ENCODE measurements around the gene CD247. TPM values are rescaled to one million over a fixed set of nuclear protein-coding genes. Genes with fewer than 3 reads are reported as not detected.
A peak's percentile ranks its signal among the peaks of the same experiment; 100 is the strongest.

The CD247 gene
- total and polyA plus RNA-seq, 2 of the 13 experiments (the other 11 are each of a cell fraction or from before 2014, with no cell fraction given) = 0.20 TPM; not detected in 1

DNA sequence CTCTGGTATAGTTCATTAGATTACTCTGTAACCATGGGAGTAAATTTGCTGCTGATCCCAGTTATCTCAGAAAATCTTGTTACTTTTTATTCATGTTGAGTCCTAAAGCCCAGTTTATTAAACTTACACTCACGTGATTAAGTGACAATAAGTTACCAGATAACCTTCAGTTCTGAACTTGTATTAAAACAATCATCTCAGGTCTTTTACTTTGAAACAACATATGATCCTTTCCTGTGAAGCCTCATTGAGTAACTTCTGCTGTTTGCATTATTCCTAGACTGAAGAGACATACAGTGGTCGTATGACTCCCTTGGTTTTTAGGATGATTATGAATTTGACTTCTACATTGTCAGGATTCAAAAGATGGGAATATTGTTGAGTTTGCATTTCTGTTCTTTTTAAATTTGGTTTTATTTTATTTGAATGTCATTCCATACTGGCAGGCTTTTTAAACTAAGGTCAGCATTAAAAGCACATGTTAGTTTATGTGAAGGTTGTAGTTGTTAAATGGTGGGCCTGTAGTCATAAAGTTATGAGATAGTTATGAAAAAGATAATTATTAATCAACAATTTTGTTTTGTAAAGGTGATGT, 117.9 kb downstream of the CD247 start:
- CTCF ChIA-PET (ENCODE audit: low intra/inter-chr PET ratio, low total read pairs) = interaction anchor here (1.6 to 2.7 kb wide), 4 partner anchors 41 to 156 kb away, joined by 7 to 15 read pairs (median 10); no protein-coding TSS in a partner anchor

DNA sequence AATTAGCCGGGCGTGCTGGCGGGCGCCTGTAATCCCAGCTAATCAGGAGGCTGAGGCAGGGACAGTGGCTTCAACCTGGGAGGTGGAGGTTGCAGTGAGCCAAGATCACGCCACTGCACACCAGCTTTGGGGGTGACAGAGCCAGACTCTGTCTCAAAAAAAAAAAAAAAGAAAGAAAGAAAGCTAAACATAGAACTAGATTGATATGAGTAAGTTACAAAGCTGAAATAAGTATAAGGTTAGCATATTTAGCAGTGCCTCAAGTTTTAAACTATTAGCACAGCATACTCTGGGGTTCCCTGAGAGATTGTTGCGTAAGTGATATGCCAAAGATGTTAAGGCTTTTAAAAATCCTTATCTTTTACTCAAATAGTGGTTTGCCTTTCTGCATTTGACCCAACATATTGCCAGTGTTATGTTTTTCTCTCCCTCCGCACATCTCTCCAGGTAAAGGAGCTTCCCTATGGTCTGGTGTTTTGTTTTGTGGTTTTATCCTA, 126.1 kb downstream of the CD247 start:
- intact Hi-C loops (cut with micrococcal nuclease; ENCODE audit: unreplicated experiment) (no loop called here), in situ Hi-C loops (cut with HindIII; ENCODE audit: extremely low pct_ligation_motif_present, low pct_unique_long_range_greater_than_20kb) (no loop called here)
- FAIRE-seq (no peak), DNase-seq (ENCODE audit: low spot score) (no peak), ATAC-seq (no peak)
- POLR2A ChIA-PET = no interaction called here
- no TSS peak for BruUV-seq (replicated peaks)
- Histone ChIP-seq H3K9ac (ENCODE audit: insufficient read depth, low read depth, low read length) (no peak overlapping the region), H4K20me1 (ENCODE audit: insufficient read depth, low read length) (no peaks in the 10 kb centered on the region), H3K36me3 (replicated peaks in 1 of 2; ENCODE audit: control insufficient read depth in 1 of 2, insufficient read depth in 2 of 2, low read length in 2 of 2) (peaks cover 5 to 11% of the 10 kb centered on the region in 2 experiments; a peak in 4 of 5 replicates), H2AFZ (ENCODE audit: low read length) (no peak overlapping the region), H3K27ac (ENCODE audit: extremely low read length, insufficient read depth, low read length) (no peak overlapping the region), H3K4me2 (ENCODE audit: low read depth, low read length) (no peak overlapping the region), H3K79me2 (ENCODE audit: insufficient read depth, low read length) (no peaks in the 10 kb centered on the region), H3K27me3 (ENCODE audit: control insufficient read depth in 1 of 2, insufficient read depth in 2 of 2, low read length in 2 of 2) (no peaks in the 10 kb centered on the region), H3K4me3 (replicated peaks in 1 of 3; ENCODE audit: insufficient read depth in 1 of 3, low read depth in 2 of 3, low read length in 3 of 3) (no peak overlapping the region), H3K4me1 (ENCODE audit: insufficient read depth, low read length) (0 out of 2 replicates have a peak, but pooled peaks cover 2% of the 10 kb centered on the region), H3K9me3 (ENCODE audit: low read length) (no peaks in the 10 kb centered on the region)
- over 99% methylated on average over 7 of the region's 7 CpGs for WGBS (ENCODE audit: low lambda C conversion rate)
- TF ChIP-seq ZNF510 (CRISPR knock-in tag; IDR thresholded peaks at IDR 0.05; ENCODE audit: low read depth) (no peak), CEBPB (IDR thresholded peaks at IDR 0.05; ENCODE audit: borderline replicate concordance, low read depth, low read length) (peak; percentile 49; the same call in 1 of the 2 replicates), SOX13 (IDR thresholded peaks at IDR 0.05) (no peak), SOX13 (CRISPR knock-in tag; conservative IDR thresholded peaks at IDR 0.05 in 1 of 2, IDR thresholded peaks at IDR 0.05 in 1 of 2) (no peak), PLRG1 (conservative IDR thresholded peaks at IDR 0.05) (no peak), ZNF619 (CRISPR knock-in tag; IDR thresholded peaks at IDR 0.05) (no peak), ZNF138 (CRISPR knock-in tag; IDR thresholded peaks at IDR 0.05; ENCODE audit: low read depth) (no peak), PITX1 (CRISPR knock-in tag; IDR thresholded peaks at IDR 0.05) (no peak)
- CTCF ChIA-PET (ENCODE audit: low intra/inter-chr PET ratio, low total read pairs) = no interaction called here

More for the DNA sequence above, 117.9 kb downstream of the CD247 start:
- POLR2A ChIA-PET = no interaction called here
- Histone ChIP-seq H3K4me1 (ENCODE audit: insufficient read depth, low read length) (no peaks in the 10 kb centered on the region), H3K79me2 (ENCODE audit: insufficient read depth, low read length) (no peaks in the 10 kb centered on the region), H3K4me2 (ENCODE audit: low read depth, low read length) (no peak overlapping the region), H3K4me3 (replicated peaks in 1 of 3; ENCODE audit: insufficient read depth in 1 of 3, low read depth in 2 of 3, low read length in 3 of 3) (no peak overlapping the region), H2AFZ (ENCODE audit: low read length) (no peak overlapping the region), H3K9ac (ENCODE audit: insufficient read depth, low read depth, low read length) (no peak overlapping the region), H3K27me3 (ENCODE audit: control insufficient read depth in 1 of 2, insufficient read depth in 2 of 2, low read length in 2 of 2) (no peaks in the 10 kb centered on the region; a peak in 1 of 5 replicates), H3K36me3 (replicated peaks in 1 of 2; ENCODE audit: control insufficient read depth in 1 of 2, insufficient read depth in 2 of 2, low read length in 2 of 2) (peaks cover 5 to 28% of the 10 kb centered on the region in 2 experiments), H3K27ac (ENCODE audit: extremely low read length, insufficient read depth, low read length) (no peak overlapping the region), H4K20me1 (ENCODE audit: insufficient read depth, low read length) (no peaks in the 10 kb centered on the region), H3K9me3 (ENCODE audit: low read length) (no peaks in the 10 kb centered on the region)
- in situ Hi-C loops (cut with HindIII; ENCODE audit: extremely low pct_ligation_motif_present, low pct_unique_long_range_greater_than_20kb) (loop anchor here (5.0 kb wide), 1 partner anchor 133 kb away; no protein-coding TSS in a partner anchor), intact Hi-C loops (cut with micrococcal nuclease; ENCODE audit: unreplicated experiment) (loop anchor here (2.0 kb wide), 3 partner anchors 134 to 156 kb away; no protein-coding TSS in a partner anchor)
- DNase-seq (ENCODE audit: low spot score) (no peak), FAIRE-seq (no peak), ATAC-seq (no peak)
- TF ChIP-seq, protein P1, sequence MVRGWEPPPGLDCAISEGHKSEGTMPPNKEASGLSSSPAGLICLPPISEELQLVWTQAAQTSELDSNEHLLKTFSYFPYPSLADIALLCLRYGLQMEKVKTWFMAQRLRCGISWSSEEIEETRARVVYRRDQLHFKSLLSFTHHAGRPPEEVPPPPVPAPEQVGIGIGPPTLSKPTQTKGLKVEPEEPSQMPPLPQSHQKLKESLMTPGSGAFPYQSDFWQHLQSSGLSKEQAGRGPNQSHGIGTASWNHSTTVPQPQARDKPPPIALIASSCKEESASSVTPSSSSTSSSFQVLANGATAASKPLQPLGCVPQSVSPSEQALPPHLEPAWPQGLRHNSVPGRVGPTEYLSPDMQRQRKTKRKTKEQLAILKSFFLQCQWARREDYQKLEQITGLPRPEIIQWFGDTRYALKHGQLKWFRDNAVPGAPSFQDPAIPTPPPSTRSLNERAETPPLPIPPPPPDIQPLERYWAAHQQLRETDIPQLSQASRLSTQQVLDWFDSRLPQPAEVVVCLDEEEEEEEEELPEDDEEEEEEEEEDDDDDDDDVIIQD (CRISPR knock-in tag; IDR thresholded peaks at IDR 0.05; ENCODE audit: low read depth) = no peak
- TF ChIP-seq NAIF1 (CRISPR knock-in tag; IDR thresholded peaks at IDR 0.05; ENCODE audit: borderline replicate concordance) (no peak), ZSCAN31 (CRISPR knock-in tag; IDR thresholded peaks at IDR 0.05; ENCODE audit: low read depth) (no peak), ZNF724P (CRISPR knock-in tag; IDR thresholded peaks at IDR 0.05; ENCODE audit: borderline replicate concordance) (no peak), HMG20B (CRISPR knock-in tag; conservative IDR thresholded peaks at IDR 0.05) (no peak), MAFK (conservative IDR thresholded peaks at IDR 0.05 in 1 of 2, IDR thresholded peaks at IDR 0.05 in 1 of 2; ENCODE audit: low read length in 2 of 2) (peak; percentile 47 to 74), KAT7 (CRISPR knock-in tag; IDR thresholded peaks at IDR 0.05; ENCODE audit: borderline replicate concordance) (no peak), MAFF (IDR thresholded peaks at IDR 0.05; ENCODE audit: low read depth, low read length) (peak; percentile 52)
- BruUV-seq (replicated peaks) = no TSS peak
- WGBS (ENCODE audit: low lambda C conversion rate) = 92% methylated on average over 2 of the region's 2 CpGs
